HuH-7 (cell line): ENCODE measurements around the gene SPATA24.
"Not testable (repeated sequence)": the region's sequence is repeated elsewhere in the genome, so short reads cannot be mapped to it uniquely, and the experiment has no call there.

Source experiments
- DNase-seq: peaks from one replicate; pipeline ENCODE4 v3.0.0; 2011; ENCODE audit warnings: low spot score

The SPATA24 gene

DNA sequence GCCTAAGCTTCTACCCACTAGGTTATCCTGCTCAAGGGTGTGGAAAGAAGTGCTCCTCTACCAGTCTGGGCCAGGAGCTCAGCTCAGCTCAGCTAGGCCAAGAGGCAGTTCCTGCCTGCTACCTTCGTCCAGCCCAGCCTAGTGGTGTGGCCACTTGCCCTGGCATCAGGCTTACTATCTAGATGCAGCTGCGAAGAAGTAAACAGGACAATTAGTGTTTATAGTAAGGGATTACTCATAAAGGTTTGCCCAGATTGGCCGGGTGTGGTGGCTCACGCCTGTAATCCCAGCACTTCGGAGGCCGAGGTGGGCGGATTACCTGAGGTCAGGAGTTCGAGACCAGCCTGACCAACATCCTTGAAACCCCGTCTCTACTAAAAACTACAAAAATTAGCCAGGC, 12.8 kb upstream of the SPATA24 start:
- DNase-seq, result no peak

- DNase-seq, result no peak
Measured at GRCh38 chr5:139415869-139416268, 12.0 kb upstream of the SPATA24 start.

DNA sequence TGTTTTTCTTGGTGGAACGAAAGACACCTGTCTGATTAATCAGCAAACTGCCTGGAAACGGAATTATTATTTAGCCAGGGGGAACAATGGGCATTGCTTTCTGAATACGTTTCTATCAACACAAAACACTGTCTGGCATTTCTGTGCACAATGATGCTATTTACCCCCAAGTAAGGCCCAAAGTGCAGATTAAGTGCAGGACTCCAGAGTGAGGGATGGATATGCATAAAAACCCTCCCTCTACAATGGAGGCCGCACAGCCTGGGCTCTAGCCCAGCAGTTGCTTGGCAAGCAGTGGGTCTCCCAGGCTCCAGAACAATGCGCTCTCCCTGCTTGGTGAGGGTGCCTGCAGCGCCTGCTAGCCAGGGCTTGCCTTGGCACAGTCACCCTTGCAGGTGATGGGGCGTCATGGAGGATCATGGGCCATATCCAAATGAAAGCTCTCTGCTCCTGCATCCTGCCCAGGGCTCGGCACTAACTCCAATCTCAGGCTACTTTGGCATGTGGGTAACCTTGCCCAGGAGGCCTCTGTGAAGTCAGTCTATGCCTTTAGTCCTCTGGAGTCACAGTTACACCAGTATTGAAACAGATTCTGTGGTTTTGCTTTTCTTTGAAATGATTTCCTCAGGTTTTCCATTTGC, 11.5 kb upstream of the SPATA24 start:
- no peak for DNase-seq

DNA sequence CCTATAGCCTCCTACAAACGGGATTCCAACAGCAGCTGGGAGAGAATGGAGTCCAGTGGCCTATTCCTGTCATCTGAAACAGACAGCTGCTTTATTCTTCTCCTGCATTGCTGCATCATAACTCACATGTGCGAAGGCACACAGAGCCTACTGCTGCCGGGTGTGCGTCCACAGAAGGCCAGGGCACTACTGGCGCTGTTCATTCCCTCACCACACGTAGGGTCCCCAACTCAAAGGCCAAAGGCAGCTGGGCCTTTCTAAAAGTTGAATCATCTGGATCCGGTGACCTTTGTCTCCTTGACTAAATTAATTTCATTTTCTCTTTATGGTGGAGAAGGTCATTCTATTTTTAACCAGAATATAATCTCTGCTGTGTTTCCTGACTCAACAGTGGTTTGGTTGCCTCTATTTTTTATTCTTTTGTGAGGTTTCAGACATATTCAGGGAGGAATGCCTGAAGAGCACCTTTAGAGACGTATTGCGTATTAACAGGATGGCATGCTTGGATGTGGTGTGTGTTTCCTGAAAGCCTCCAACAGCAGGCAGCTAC, 10.8 kb upstream of the SPATA24 start:
- no peak for DNase-seq

- no peak for DNase-seq
Measured at GRCh38 chr5:139413963-139414362, 10.1 kb upstream of the SPATA24 start.

- DNase-seq, result no peak
Measured at GRCh38 chr5:139413153-139413552, 9.3 kb upstream of the SPATA24 start.

DNA sequence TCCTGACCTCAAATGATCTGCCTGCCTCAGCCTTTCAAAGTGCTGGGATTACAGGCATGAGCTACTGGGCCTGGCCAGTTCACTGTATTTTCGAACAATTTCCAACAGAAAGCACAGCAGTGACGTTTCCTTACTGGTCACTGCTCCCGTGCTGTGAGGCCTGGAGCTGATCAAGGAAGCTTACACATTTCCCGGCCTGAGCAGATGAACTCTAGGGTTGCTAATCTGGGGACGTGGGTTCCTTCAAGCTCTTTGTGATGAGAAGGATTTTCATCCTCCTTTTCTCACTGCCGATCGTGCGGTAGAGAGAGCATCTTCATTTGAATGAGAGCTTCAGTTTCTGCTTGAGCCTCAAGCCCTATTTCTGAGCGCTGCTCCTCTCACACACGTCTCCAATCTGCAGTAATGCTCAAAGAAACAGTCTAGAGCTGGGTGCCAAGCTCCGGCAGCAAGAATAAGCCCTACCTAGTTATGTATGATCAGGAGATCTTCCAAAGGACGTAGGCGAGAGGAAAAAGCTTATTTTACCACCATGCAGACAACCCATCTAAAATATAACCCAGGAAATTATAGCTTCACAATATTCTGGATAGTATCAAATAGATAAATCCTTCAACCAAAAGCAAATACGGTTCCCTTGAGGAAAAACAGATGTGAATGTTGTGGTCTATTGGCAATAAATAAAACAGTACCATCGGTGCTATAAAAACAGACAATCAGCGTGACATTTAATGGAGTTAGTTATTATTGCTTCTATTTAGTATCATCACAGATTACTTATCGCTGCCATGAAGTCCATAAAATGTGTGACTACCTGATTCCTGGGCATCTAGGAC, 7.3 kb upstream of the SPATA24 start:
- no peak for DNase-seq

GRCh38 chr5:139410121-139410992, 6.5 kb upstream of the SPATA24 start:
- DNase-seq, result no peak

DNA sequence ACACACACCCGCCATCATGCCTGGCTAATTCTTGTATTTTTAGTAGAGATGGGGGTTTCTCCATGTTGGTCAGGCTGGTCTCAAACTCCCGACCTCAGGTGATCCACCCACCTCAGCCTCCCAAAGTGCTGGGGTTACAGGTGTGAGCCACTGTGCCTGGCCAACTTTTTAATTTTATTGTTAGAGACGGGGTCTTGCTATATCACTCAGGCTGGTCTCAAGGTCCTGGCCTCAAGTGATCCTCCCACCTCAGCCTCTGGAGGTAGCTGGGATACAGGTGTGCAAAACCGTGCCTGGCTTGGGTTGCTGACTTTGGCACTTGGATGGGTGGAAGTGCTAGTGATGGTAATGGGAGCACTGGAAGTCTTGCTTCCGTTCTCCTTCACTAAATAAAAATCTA, 5.2 kb upstream of the SPATA24 start:
- DNase-seq, result not testable (repeated sequence)

DNA sequence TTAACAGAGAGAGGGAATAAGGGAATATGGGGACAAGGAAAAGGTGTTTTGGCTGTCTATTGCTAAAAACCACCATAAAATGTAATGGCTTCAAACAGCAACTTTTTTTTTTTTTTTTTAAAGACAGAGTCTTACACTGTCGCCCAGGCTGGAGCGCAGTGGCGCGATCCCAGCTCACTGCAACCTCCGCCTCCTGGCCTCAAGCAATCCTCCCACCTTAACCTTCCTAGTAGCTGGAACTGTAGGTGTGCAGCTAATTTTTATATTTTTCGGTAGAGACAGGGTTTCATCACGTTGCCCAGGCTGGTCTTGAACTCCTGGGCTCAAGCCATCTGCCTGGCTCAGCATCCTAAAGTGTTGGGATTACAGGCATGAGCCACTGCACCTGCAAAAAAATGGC, 4.3 kb upstream of the SPATA24 start:
- DNase-seq, result no peak

GRCh38 chr5:139407517-139407916, 3.6 kb upstream of the SPATA24 start:
- DNase-seq, result no peak

GRCh38 chr5:139406963-139407362, 3.1 kb upstream of the SPATA24 start:
- no peak for DNase-seq

DNA sequence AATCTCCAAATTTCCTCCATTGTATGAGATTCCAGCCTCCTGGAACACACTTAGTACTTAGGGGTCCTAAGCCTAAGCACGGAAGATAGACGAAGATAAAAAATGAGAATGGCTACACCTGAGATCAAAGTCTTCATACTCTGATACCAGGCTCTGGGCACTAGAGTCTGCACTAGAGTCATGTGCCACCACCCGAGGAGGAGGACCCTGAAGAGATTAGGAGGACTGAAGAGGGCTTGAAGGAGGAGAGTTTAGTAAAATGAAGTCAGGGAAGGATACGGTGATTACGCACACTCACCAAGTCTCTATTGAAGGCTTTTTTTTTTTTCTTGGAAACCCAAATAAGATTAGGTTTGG, 573 bp upstream of the SPATA24 start:
- no peak for DNase-seq

DNA sequence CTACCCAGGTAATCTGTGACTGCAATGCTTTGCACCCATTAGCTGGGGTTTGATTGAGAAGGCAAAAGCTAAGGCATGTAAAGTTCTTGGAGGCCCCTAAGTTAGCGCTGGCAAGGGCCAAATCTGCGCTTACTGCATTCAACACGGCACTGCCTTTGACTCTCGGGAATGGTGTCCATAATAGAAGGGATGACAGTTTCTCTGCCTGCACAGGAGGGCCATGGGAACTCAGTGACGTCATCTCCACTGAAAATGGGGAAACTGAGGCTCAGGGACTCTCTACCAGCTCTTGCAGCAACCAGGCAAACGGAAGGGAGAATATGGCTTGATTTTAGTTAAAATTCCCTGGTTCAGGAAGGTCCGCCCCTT, 487 bp downstream of the SPATA24 start:
- DNase-seq, result no peak

DNA sequence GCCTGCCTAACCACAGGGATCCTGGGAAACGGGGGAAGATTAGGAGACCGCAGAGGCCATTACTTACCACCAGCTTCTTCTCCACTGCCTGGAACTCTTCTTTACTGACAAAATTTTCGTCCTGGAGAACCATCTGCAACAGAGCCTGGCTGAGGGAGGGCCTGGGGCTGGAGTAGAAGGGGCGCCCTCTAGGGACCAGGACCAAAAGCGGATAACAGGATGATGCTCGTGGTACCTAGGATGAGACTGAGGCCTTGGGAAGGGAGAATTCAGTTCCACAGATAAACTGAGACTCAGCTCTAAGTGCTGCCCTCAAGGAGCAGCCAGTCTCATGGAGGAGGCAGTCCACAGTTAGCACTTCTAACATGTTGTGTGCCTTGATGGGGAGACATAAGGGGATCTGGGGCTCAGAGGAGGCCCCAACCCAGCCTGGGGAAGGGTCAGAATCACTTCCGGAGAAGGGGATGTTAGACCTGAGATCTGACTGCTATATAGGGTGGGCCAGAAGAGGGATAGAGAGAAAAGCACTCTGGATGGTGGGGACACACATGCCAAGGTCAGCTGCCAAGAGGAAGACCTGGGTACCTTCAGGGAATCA, 1.2 kb downstream of the SPATA24 start:
- peak; percentile 77 for DNase-seq

- DNase-seq, result no peak
Measured at GRCh38 chr5:139401546-139401945, 2.3 kb downstream of the SPATA24 start.

DNA sequence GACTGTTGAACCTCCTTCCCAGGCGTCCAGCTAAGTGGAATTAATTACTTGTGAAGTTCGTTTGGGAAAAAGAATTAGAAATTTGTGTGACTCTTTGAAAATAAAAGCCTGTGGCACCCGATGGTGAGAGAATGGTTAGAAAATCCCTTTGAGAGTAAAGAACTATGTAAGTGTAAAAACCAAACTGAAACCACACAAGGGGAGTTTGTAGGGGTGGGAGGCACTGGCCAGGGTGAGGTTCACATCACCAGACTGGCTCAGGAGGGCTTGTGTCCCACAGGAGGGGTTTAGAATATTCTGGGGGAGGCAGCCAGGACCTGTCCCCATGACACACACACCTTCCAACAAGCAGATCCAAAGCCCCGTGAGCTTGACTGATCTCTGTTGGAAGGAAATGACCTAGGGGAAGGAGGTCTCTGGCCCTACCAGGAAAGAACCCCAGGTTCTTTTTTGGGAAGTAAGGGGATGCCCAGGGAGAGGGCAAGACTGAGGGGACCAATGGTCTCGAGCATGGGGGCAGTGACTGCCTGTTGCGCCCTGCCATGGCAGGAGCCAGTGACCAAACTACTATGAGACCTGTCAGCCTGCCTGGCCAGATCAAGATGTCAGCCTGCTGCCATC, 4.3 kb downstream of the SPATA24 start:
- DNase-seq, result no peak

DNA sequence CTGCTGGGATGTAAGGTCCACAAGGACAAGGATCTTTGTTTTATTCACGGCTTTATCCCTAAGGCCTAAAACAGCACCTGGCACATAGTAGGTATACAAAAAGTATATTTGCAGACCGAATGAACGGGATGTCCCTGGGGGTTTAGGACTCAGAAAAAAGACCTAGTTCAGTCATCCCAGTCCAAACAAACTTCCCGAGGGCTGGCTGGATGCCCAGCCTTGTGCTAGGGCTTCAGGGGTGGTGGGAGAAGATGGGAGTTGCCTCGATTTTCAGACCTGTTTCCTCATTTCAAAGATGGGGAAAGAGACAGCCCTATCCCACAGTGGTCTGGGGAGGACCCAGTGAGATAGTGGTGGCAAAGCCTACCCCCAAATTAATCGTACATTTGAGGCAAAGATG, 6.0 kb downstream of the SPATA24 start:
- DNase-seq, result no peak

- DNase-seq, result no peak
Measured at GRCh38 chr5:139396691-139397090, 7.2 kb downstream of the SPATA24 start.

- DNase-seq, result no peak
Measured at GRCh38 chr5:139395844-139396640, 7.8 kb downstream of the SPATA24 start.
